Pancreas (tissue), 10 donors: ENCODE data around the gene NEK7. TPM values are rescaled to one million over a fixed set of nuclear protein-coding genes. Genes with fewer than 3 reads are reported as not detected.

Source experiments
- ATAC-seq, 4 donors: fragments of 200-7000 bp; cut with Tn5 transposase; one replicate each; pipeline versions ENCODE4 v1.8.0 to v1.9.1; 2020; ENCODE audit warnings: mild to moderate bottlenecking in 4 of 4, moderate library complexity in 4 of 4
- DNase-seq, 6 donors: peaks; one replicate each; pipeline ENCODE4 v3.0.0-alpha.2; 2020
- FAIRE-seq: peaks from 2 replicates; lab custom pipeline; 2012; peaks lifted over from hg19 to GRCh38; lab: Jason Lieb, UNC
- H3K27ac ChIP-seq, 4 donors: fragments of 200-600 bp; sonication (generic); 1 replicate in 3 of 4; 2 replicates in 1 of 4; pipeline versions ENCODE4 v1.5.0 to v1.8.0; 2020
- H3K27me3 ChIP-seq, 4 donors: fragments of 200-600 bp; one replicate each; pipeline ENCODE4 v1.8.0; 2021
- H3K36me3 ChIP-seq, 3 donors: fragments of 200-600 bp; sonication (generic) in 1 of 3; one replicate each; pipeline versions ENCODE4 v1.5.0 to v1.8.0; 2020 to 2021
- H3K4me1 ChIP-seq, 3 donors: fragments of 200-600 bp; one replicate each; pipeline ENCODE4 v1.8.0; 2021
- H3K4me3 ChIP-seq, 4 donors: fragments of 200-600 bp; sonication (generic) in 2 of 4; one replicate each; pipeline versions ENCODE4 v1.5.0 to v1.8.0; 2020 to 2021
- H3K9me3 ChIP-seq, 4 donors: fragments of 200-600 bp; one replicate each; pipeline ENCODE4 v1.8.0; 2021
- CTCF ChIP-seq, 4 donors: fragments of 200-600 bp; sonication (generic) in 3 of 4; IDR thresholded peaks; one replicate each; pipeline versions ENCODE4 v1.5.0 to v1.8.0; 2021; ENCODE audit warnings: antibody characterized with exemption in 4 of 4
- WGBS, 2 donors: extraction: QIAGEN DNeasy Blood & Tissue Kit; methylation state at CpG; one replicate each; pipeline ENCODE4 v1.1.7; 2013; 5-methylcytosine and 5-hydroxymethylcytosine counted together
- intact Hi-C, 3 donors: fragments of 100-400 bp; cut with DNase I; formaldehyde crosslinking; loops; one replicate each; pipeline versions ENCODE4 v1.11.1 to v1.14.2; 2022
- polyA plus RNA-seq, 2 donors: library from polyadenylated mRNA; stranded (reverse); fragments of 200-250 nt; gene quantifications; one replicate each; pipeline ENCODE4 v1.2.3, GENCODE V29; 2013
- total RNA-seq, 6 donors: library from RNA; stranded (reverse); fragmentation: NEBNext Ultra II Directional in 4 of 6; extraction: Animal tissue kit (Norgen Biotek cat#: 25700) in 4 of 6; gene quantifications; one replicate each; pipeline versions ENCODE4 v1.2.1 to v1.2.4, GENCODE V29; 2021 to 2023
- donor health status: healthy with polysubstance abuse.
- donor health status: DM: no; HTN: no; CAD: no; lungs with moderate emphysema.
- donor health status: DM: no; HTN: no; CAD: no.
- donor health status: control.
- donor health status: control.
- donor health status: Bipolar disorder and iron deficiency.
- donor health status: DM: yes; HTN: yes; CAD: no.
- donor health status: DM: no; HTN: no; CAD: no.
- donor health status: DM: no; HTN: no; CAD: no.
- donor health status: DM: yes; HTN: yes; CAD: no.

The NEK7 gene
- total and polyA plus RNA-seq, 8 donors, result 8.0 to 36.3 (median 20.9) TPM

- Histone ChIP-seq H3K27ac (no peak overlapping the region), H3K36me3 (no peaks in the 10 kb centered on the region), H3K9me3 (no peaks in the 10 kb centered on the region), H3K4me1 (no peaks in the 10 kb centered on the region), H3K4me3 (no peak overlapping the region), H3K27me3 (no peaks in the 10 kb centered on the region)
- FAIRE-seq (no peak), ATAC-seq (no peak), DNase-seq (no peak)
- no peak for TF ChIP-seq CTCF (IDR thresholded peaks at IDR 0.05)
- intact Hi-C loops, result no loop called here
- 49 to 64% methylated on average over 1 of the region's 1 CpG for WGBS, 2 donors
Observed at GRCh38 chr1:198135366-198135765, 21.4 kb upstream of the NEK7 start.

GRCh38 chr1:198141668-198142351 is 15.0 kb upstream of the NEK7 start:
- intact Hi-C loops, result no loop called here
- no peak for TF ChIP-seq CTCF (IDR thresholded peaks at IDR 0.05)
- H3K4me3 ChIP-seq, result no peak overlapping the region
- no peaks in the 10 kb centered on the region for H3K4me1 ChIP-seq
- WGBS, 2 donors, result 92 to 95% methylated on average over 2 of the region's 2 CpGs
- H3K27me3 ChIP-seq, result no peaks in the 10 kb centered on the region
- H3K9me3 ChIP-seq, result no peaks in the 10 kb centered on the region
- FAIRE-seq, result no peak
- H3K36me3 ChIP-seq, result no peaks in the 10 kb centered on the region
- DNase-seq, result no peak
- H3K27ac ChIP-seq, result no peak overlapping the region
- ATAC-seq, result no peak

GRCh38 chr1:198143797-198144196 is 13.0 kb upstream of the NEK7 start:
- no peak overlapping the region for H3K27ac ChIP-seq
- no peaks in the 10 kb centered on the region for H3K9me3 ChIP-seq
- ATAC-seq, result no peak
- no peaks in the 10 kb centered on the region for H3K4me1 ChIP-seq
- intact Hi-C loops, result no loop called here
- FAIRE-seq, result no peak
- no peaks in the 10 kb centered on the region for H3K27me3 ChIP-seq
- 66 to 69% methylated on average over 3 of the region's 3 CpGs for WGBS, 2 donors
- DNase-seq, result no peak
- no peak overlapping the region for H3K4me3 ChIP-seq
- no peak for TF ChIP-seq CTCF (IDR thresholded peaks at IDR 0.05)
- H3K36me3 ChIP-seq, result no peaks in the 10 kb centered on the region

GRCh38 chr1:198147216-198147615 is 9.6 kb upstream of the NEK7 start:
- 93 to 99% methylated on average over 2 of the region's 2 CpGs for WGBS, 2 donors
- TF ChIP-seq CTCF (IDR thresholded peaks at IDR 0.05), result no peak
- Histone ChIP-seq H3K4me1 (no peaks in the 10 kb centered on the region), H3K27ac (no peak overlapping the region), H3K9me3 (no peaks in the 10 kb centered on the region), H3K27me3 (no peaks in the 10 kb centered on the region), H3K4me3 (no peak overlapping the region), H3K36me3 (no peaks in the 10 kb centered on the region)
- DNase-seq (no peak), ATAC-seq (no peak), FAIRE-seq (no peak)
- intact Hi-C loops, result no loop called here

GRCh38 chr1:198150369-198150768 is 6.4 kb upstream of the NEK7 start:
- no peaks in the 10 kb centered on the region for H3K36me3 ChIP-seq
- no peak for FAIRE-seq
- H3K4me3 ChIP-seq, result no peak overlapping the region
- no peak for ATAC-seq
- 72 to 85% methylated on average over 1 of the region's 1 CpG for WGBS, 2 donors
- no peaks in the 10 kb centered on the region for H3K9me3 ChIP-seq
- no peak overlapping the region for H3K27ac ChIP-seq
- intact Hi-C loops, result no loop called here
- no peak for DNase-seq
- no peak for TF ChIP-seq CTCF (IDR thresholded peaks at IDR 0.05)
- H3K27me3 ChIP-seq, result no peaks in the 10 kb centered on the region
- H3K4me1 ChIP-seq, result no peaks in the 10 kb centered on the region
